BE2C (cell line): ENCODE results near the gene BUB1B.
"Not testable (repeated sequence)": the region's sequence is repeated elsewhere in the genome, so short reads cannot be mapped to it uniquely, and the experiment has no call there.

Experiments used
- DNase-seq: peaks from one replicate; pipeline ENCODE4 v3.0.0-alpha.2; 2020
- H3K27me3 ChIP-seq: fragments of 250-450 bp; sonication (Bioruptor Pico); 2 replicates; pipeline ENCODE4 v1.5.1; 2020; ENCODE audit warnings: mild to moderate bottlenecking
- H3K36me3 ChIP-seq: fragments of 250-450 bp; sonication (Bioruptor Pico); 2 replicates; pipeline ENCODE4 v1.5.1; 2020; ENCODE audit warnings: mild to moderate bottlenecking
- H3K4me1 ChIP-seq: fragments of 250-450 bp; sonication (Bioruptor Pico); 2 replicates; pipeline ENCODE4 v1.5.1; 2020
- H3K4me3 ChIP-seq: 2 replicates; pipeline ENCODE4 v1.5.1; 2011; ENCODE audit warnings: low read depth, low read length
- H3K9me3 ChIP-seq: fragments of 250-450 bp; sonication (Bioruptor Pico); 2 replicates; pipeline ENCODE4 v1.5.1; 2020
- CTCF ChIP-seq: IDR thresholded peaks from 2 replicates; pipeline ENCODE4 v1.5.1; 2012; ENCODE audit warnings: mild to moderate bottlenecking, low read depth, low read length

The BUB1B gene

GRCh38 chr15:40151499-40151898 lies 9.4 kb upstream of the BUB1B start:
- no peak for TF ChIP-seq CTCF
- no peaks in the 10 kb centered on the region for H3K27me3 ChIP-seq
- H3K36me3 ChIP-seq: no peaks in the 10 kb centered on the region
- no peak overlapping the region for H3K4me3 ChIP-seq
- H3K4me1 ChIP-seq: peaks cover 9% of the 10 kb centered on the region
- H3K9me3 ChIP-seq: no peaks in the 10 kb centered on the region
- no peak for DNase-seq

DNA sequence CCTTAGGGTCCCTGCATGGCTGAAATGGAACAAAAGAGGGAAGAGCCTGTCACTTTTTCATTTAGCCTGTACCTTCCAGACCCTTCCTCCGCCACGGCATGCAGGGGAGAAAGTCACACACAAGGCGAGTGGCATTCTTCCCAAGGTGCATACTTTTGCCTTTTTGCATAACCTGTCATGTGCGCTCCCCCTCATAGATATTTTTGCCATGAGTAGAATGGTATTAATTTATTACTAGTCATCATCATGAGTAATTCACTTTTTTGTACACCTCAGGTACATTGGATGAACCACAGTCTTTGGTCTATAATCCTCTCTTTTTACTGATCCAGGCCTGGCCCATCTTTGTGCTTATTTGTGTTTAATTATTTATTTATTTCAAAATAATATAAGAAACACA lies 8.9 kb upstream of the BUB1B start:
- Histone ChIP-seq H3K27me3 (no peaks in the 10 kb centered on the region), H3K36me3 (no peaks in the 10 kb centered on the region), H3K9me3 (no peaks in the 10 kb centered on the region), H3K4me1 (peaks cover 9% of the 10 kb centered on the region), H3K4me3 (no peak overlapping the region)
- no peak for TF ChIP-seq CTCF
- DNase-seq: no peak

- not testable (repeated sequence) for H3K27me3 ChIP-seq, H3K4me3 ChIP-seq
Observed at GRCh38 chr15:40154821-40155220, 6.0 kb upstream of the BUB1B start.

GRCh38 chr15:40155270-40155910 lies 5.5 kb upstream of the BUB1B start:
- H3K27me3 ChIP-seq: no peaks in the 10 kb centered on the region
- DNase-seq: no peak
- TF ChIP-seq CTCF: no peak
- no peaks in the 10 kb centered on the region for H3K9me3 ChIP-seq
- H3K36me3 ChIP-seq: no peaks in the 10 kb centered on the region
- H3K4me3 ChIP-seq: no peak overlapping the region
- H3K4me1 ChIP-seq: peaks cover 3% of the 10 kb centered on the region

More at GRCh38 chr15:40154821-40155220, 6.0 kb upstream of the BUB1B start:
- not testable (repeated sequence) for DNase-seq, H3K9me3 ChIP-seq, H3K36me3 ChIP-seq, H3K4me1 ChIP-seq

DNA sequence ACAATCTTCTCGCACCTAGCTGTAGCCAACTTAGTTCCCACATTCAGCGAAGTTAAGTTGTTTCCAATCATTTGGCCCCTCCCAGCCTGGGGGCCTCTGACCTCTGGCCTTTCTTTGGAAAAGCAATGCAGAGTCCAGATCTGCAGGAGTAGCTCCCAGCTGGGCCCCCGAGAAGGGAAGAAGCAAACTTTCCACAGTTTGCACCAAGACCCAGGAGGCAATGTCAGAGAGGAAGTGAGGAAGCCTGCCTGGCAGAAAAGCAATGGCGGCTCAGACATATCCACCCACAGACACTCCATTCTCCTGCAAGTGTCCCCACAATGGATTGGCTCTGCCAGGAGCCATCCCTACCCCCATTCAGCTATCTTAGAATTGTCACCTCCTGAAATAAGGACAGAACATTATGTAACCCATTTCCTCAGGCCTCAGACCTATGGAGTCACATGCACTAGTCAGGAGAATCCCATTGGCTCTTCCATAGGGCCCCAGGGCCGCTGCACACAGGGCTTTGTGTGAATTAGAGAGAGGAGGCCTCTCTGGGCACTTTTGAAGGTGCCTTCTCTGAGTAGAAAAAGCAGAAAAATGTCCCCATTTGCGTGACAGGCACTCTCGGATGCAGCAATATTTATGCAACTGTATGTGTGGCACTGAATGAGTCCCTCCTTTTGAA lies 3.0 kb upstream of the BUB1B start:
- Histone ChIP-seq H3K27me3 (no peaks in the 10 kb centered on the region), H3K4me1 (no peaks in the 10 kb centered on the region), H3K9me3 (no peaks in the 10 kb centered on the region), H3K4me3 (no peak overlapping the region), H3K36me3 (no peaks in the 10 kb centered on the region)
- DNase-seq: no peak
- TF ChIP-seq CTCF: no peak

DNA sequence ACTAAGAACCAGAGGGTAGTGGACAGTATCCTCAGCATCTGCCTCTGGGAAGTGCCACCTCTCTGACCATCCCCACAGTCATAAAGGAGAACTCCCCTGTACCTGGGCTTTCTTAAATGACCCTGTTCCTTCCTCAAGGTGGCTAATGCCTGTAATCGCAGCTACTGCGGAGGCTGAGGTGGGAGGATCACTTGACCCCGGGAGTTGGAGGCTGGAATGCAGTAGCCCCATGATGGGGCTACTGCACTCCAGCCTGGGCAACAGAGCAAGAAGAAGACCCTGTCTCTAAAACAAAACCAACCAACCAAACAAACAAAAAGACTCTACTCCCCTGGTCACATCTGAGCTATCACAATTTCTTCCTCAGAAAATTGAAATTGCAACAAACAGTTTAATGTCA lies 848 bp upstream of the BUB1B start:
- Histone ChIP-seq H3K9me3 (no peaks in the 10 kb centered on the region), H3K4me3 (no peak overlapping the region)
- TF ChIP-seq CTCF: no peak

More for the DNA sequence above, 848 bp upstream of the BUB1B start:
- no peaks in the 10 kb centered on the region for H3K27me3 ChIP-seq
- H3K36me3 ChIP-seq: peaks cover 4% of the 10 kb centered on the region
- H3K4me1 ChIP-seq: no peaks in the 10 kb centered on the region
- no peak for DNase-seq
